Neural cell (in vitro differentiated cells): ENCODE results near the gene USP28. TPM values are rescaled to one million over a fixed set of nuclear protein-coding genes. Genes with fewer than 3 reads are reported as not detected.

Experiments used
- H2AFZ ChIP-seq: fragments of 200-600, 300-800 bp; sonication (generic), shearing (Covaris generic); 2 replicates; pipeline ENCODE4 v1.6.0; 2014; ENCODE audit warnings: low read depth, mild to moderate bottlenecking, antibody characterized with exemption, low read length, moderate library complexity
- H3F3A ChIP-seq: fragments of 200-600 bp; shearing (Covaris generic); 2 replicates; pipeline ENCODE4 v1.6.1; 2016; ENCODE audit warnings: mild to moderate bottlenecking, moderate library complexity, mixed read lengths, antibody characterized with exemption, low read length; ENCODE audit not compliant: insufficient read depth, poor library complexity, severe bottlenecking
- H3K27ac ChIP-seq: fragments of 200-600, 300-800 bp; sonication (generic), shearing (Covaris generic); 2 replicates; pipeline ENCODE4 v1.5.1; 2014; ENCODE audit warnings: mild to moderate bottlenecking, low read length, moderate library complexity
- H3K27me3 ChIP-seq: fragments of 300-800, 200-600 bp; sonication (generic), shearing (Covaris generic); 2 replicates; pipeline ENCODE4 v1.6.0; 2014; ENCODE audit warnings: mild to moderate bottlenecking, low read depth, low read length, moderate library complexity; ENCODE audit not compliant: insufficient read depth
- H3K36me3 ChIP-seq: fragments of 300-800, 200-600 bp; sonication (generic), shearing (Covaris generic); 2 replicates; pipeline ENCODE4 v1.5.1; 2014; ENCODE audit warnings: mild to moderate bottlenecking, antibody characterized with exemption, low read length, moderate library complexity; ENCODE audit not compliant: insufficient read depth
- H3K4me2 ChIP-seq: fragments of 300-800, 200-600 bp; sonication (generic), shearing (Covaris generic); 2 replicates; pipeline ENCODE4 v1.6.0; 2014; ENCODE audit warnings: mild to moderate bottlenecking, low read length
- H3K4me3 ChIP-seq: fragments of 300-800, 200-600 bp; sonication (generic), shearing (Covaris generic); 2 replicates; pipeline ENCODE4 v1.5.1; 2014; ENCODE audit warnings: mild to moderate bottlenecking, low read length, moderate library complexity
- H3K79me2 ChIP-seq: fragments of 200-600 bp; shearing (Covaris generic); replicated peaks from 2 replicates; pipeline ENCODE4 v1.6.0; 2014; ENCODE audit warnings: mild to moderate bottlenecking, low read length, moderate library complexity; ENCODE audit not compliant: insufficient read depth
- H3K9ac ChIP-seq: fragments of 300-800, 200-600 bp; sonication (generic), shearing (Covaris generic); 2 replicates; pipeline ENCODE4 v1.6.1; 2016; ENCODE audit warnings: mild to moderate bottlenecking, low read length, mixed read lengths
- H3K9me2 ChIP-seq: fragments of 200-600 bp; shearing (Covaris generic); 2 replicates; pipeline ENCODE4 v1.6.1; 2016; ENCODE audit warnings: mild to moderate bottlenecking, low read length, mixed read lengths; ENCODE audit not compliant: insufficient read depth
- H3K9me3 ChIP-seq: fragments of 200-600, 300-800 bp; sonication (generic), shearing (Covaris generic); 2 replicates; pipeline ENCODE4 v1.6.1; 2016; ENCODE audit warnings: mild to moderate bottlenecking, mixed run types, low read length, moderate library complexity, mixed read lengths
- H4K20me1 ChIP-seq: fragments of 200-600 bp; shearing (Covaris generic); 2 replicates; pipeline ENCODE4 v1.6.1; 2016; ENCODE audit warnings: mild to moderate bottlenecking, mixed run types; ENCODE audit not compliant: insufficient read depth
- CTCF ChIP-seq: fragments of 450-650 bp; IDR thresholded peaks from 2 replicates; pipeline ENCODE4 v1.5.1; 2014; ENCODE audit warnings: antibody characterized with exemption, mild to moderate bottlenecking, moderate library complexity; ENCODE audit not compliant: poor library complexity, severe bottlenecking
- EP300 ChIP-seq: fragments of 450-650 bp; conservative IDR thresholded peaks from 2 replicates; pipeline ENCODE4 v1.6.1; 2014; ENCODE audit warnings: antibody characterized with exemption, mild to moderate bottlenecking, moderate library complexity; ENCODE audit not compliant: poor library complexity, severe bottlenecking
- EZH2 ChIP-seq: fragments of 200-600, 300-800 bp; shearing (Covaris generic), sonication (generic); IDR thresholded peaks from 2 replicates; pipeline ENCODE4 v1.6.1; 2014; ENCODE audit warnings: antibody characterized with exemption, low read length, borderline replicate concordance, mild to moderate bottlenecking; ENCODE audit not compliant: insufficient read depth, poor library complexity, severe bottlenecking
- MXI1 ChIP-seq: fragments of 450-650 bp; conservative IDR thresholded peaks from 2 replicates; pipeline ENCODE4 v1.6.1; 2014; ENCODE audit warnings: antibody characterized with exemption, mild to moderate bottlenecking; ENCODE audit not compliant: poor library complexity, severe bottlenecking
- POLR2AphosphoS5 ChIP-seq: IDR thresholded peaks from 2 replicates; pipeline ENCODE4 v1.6.1; 2012
- RAD21 ChIP-seq: fragments of 450-650 bp; conservative IDR thresholded peaks from 2 replicates; pipeline ENCODE4 v1.6.1; 2014; ENCODE audit warnings: antibody characterized with exemption, mild to moderate bottlenecking, moderate library complexity
- REST ChIP-seq: IDR thresholded peaks from 2 replicates; pipeline ENCODE4 v1.6.1; 2012; ENCODE audit warnings: borderline replicate concordance
- SMC3 ChIP-seq: fragments of 450-650 bp; conservative IDR thresholded peaks from 2 replicates; pipeline ENCODE4 v1.6.1; 2014; ENCODE audit warnings: antibody characterized with exemption, mild to moderate bottlenecking, moderate library complexity; ENCODE audit not compliant: poor library complexity
- TAF1 ChIP-seq: IDR thresholded peaks from 2 replicates; pipeline ENCODE4 v1.6.1; 2012; ENCODE audit warnings: low read depth
- polyA plus RNA-seq: library from polyadenylated mRNA; depleted of rRNA; stranded (reverse); fragments of >200 nt; gene quantifications from 2 replicates; pipeline ENCODE4 v1.2.3, GENCODE V29; 2014

USP28 gene
- polyA plus RNA-seq, 1 donor from 2014 or later: 16.0 TPM

DNA sequence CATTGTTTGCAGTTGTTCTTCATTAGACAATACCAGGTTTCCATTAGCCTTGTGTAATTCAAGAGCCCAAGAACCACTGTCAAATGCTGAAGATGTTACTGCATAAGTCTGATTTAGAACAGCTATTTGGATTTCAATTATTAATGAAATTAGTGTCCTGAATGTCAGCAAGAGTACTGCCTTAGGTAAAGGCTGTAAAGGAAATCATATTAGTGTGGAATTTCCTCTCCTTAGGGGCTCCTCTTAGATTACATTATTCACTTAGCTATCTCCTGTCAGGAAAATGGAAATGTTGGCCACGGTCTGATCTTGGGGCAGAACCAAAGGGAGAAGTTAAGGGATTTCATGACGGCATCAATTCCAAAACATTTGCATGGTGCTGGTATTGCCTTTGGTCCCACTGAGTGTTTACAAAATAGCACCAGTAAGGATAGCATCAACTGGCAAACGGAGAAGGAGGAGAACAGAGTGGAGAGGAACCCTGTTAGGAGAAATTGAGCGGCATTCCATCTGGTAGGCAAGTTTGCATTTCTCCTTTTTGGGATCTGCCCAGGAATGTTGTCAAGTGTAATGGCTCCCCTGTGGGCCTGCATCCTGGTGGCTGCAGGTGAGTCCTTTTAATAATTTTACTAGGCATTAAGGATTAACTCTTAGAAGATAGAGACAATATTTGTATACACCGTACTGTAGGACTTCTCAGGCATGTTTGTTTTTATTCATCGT lies 29.2 kb upstream of the USP28 start, which contains the start of gene HTR3B:
HTR3B (plus strand) TSS at position 418 of the 723 bp plus-strand sequence; CDS start at position 556, 138 bp downstream.
- H2AFZ ChIP-seq: no peak within 1 kb of the TSS
- no peaks in the 10 kb centered on the region for H3F3A ChIP-seq
- no peak within 1 kb of the TSS for H3K9ac ChIP-seq
- no peaks in the 10 kb centered on the region for H3K79me2 ChIP-seq
- TF ChIP-seq EP300 (no peak), MXI1 (no peak)
- no peak within 1 kb of the TSS for H3K4me3 ChIP-seq
- no peaks in the 10 kb centered on the region for H3K9me3 ChIP-seq
- H3K27ac ChIP-seq: no peak within 1 kb of the TSS
- H3K36me3 ChIP-seq: no peaks in the 10 kb centered on the region
- H3K27me3 ChIP-seq: no peaks in the 10 kb centered on the region
- H3K4me2 ChIP-seq: no peak within 1 kb of the TSS
- no peaks in the 10 kb centered on the region for H3K9me2 ChIP-seq
- H4K20me1 ChIP-seq: no peaks in the 10 kb centered on the region

DNA sequence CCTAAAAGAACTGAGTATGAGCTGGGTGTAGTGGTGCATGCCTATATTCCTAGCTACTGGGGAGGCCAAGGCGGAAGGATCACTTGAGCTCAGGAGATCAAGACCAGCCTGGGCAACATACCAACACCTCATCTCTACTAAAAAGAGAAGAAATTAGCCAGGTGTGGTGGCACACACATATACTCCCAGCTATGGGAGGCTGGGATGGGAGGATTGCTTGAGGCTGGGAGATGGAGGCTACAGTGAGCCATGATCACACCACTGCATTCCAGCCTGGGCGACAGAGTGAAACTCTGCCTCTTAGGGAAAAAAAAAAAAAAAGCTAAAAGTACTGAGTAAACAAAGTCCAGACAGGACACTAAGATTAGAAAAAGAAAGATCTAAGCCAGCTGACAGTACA lies 25.8 kb upstream of the USP28 start:
- Histone ChIP-seq H4K20me1 (no peaks in the 10 kb centered on the region), H3K79me2 (no peaks in the 10 kb centered on the region), H3K9me2 (no peaks in the 10 kb centered on the region), H3K4me3 (no peak overlapping the region), H2AFZ (no peak overlapping the region), H3K27ac (no peak overlapping the region), H3K9ac (no peak overlapping the region), H3K27me3 (no peaks in the 10 kb centered on the region), H3K9me3 (no peaks in the 10 kb centered on the region), H3F3A (no peaks in the 10 kb centered on the region), H3K4me2 (no peak overlapping the region), H3K36me3 (no peaks in the 10 kb centered on the region)
- TF ChIP-seq EZH2 (no peak), SMC3 (no peak), RAD21 (no peak), POLR2AphosphoS5 (no peak), EP300 (no peak), REST (no peak), MXI1 (no peak), CTCF (no peak), TAF1 (no peak)
